A172 (cell line): Measurements from ENCODE around the gene NOTO. TPM values are rescaled to one million over a fixed set of nuclear protein-coding genes. Genes with fewer than 3 reads are reported as not detected.
A peak's percentile ranks its signal among the peaks of the same experiment; 100 is the strongest.
"Not testable (repeated sequence)": the region's sequence is repeated elsewhere in the genome, so short reads cannot be mapped to it uniquely, and the experiment has no call there.

ENCODE experiments used
- DNase-seq: peaks from one replicate; pipeline ENCODE4 v3.0.0-alpha.2; 2015; ENCODE audit warnings: low spot score
- total RNA-seq: library from RNA; depleted of rRNA; stranded (reverse); fragments of >200 nt; shearing (Covaris generic); gene quantifications from 2 replicates; pipeline ENCODE4 v1.2.3, GENCODE V29; 2014

Gene NOTO
- total RNA-seq, 1 experiment from 2014 or later = not detected

GRCh38 chr2:73200281-73200680 is 2.1 kb upstream of the NOTO start:
- not testable (repeated sequence) for DNase-seq

GRCh38 chr2:73203055-73203681 is 794 bp downstream of the NOTO start:
- no peak for DNase-seq

- DNase-seq = no peak
Observed at GRCh38 chr2:73205611-73206010, 3.2 kb downstream of the NOTO start.

- no peak for DNase-seq
Observed at GRCh38 chr2:73208258-73208657, 5.9 kb downstream of the NOTO start.

GRCh38 chr2:73210019-73210418 is 7.6 kb downstream of the NOTO start:
- DNase-seq = no peak

GRCh38 chr2:73210696-73211095 is 8.3 kb downstream of the NOTO start:
- no peak for DNase-seq

- no peak for DNase-seq
Observed at GRCh38 chr2:73212098-73212447, 9.7 kb downstream of the NOTO start.

GRCh38 chr2:73212448-73213176 is 10.2 kb downstream of the NOTO start:
- peak; percentile 63 for DNase-seq

GRCh38 chr2:73214120-73215035 is 12.0 kb downstream of the NOTO start, which contains the start of gene SMYD5:
TSS of gene SMYD5 (plus strand) at chr2:73214245. CDS start at chr2:73214267, 22 bp downstream.
- DNase-seq = peak; percentile 57

- DNase-seq = no peak
Observed at GRCh38 chr2:73215254-73215653, 12.9 kb downstream of the NOTO start.

GRCh38 chr2:73217160-73217559 is 14.8 kb downstream of the NOTO start:
- DNase-seq = no peak

- DNase-seq = no peak
Observed at GRCh38 chr2:73217826-73218225, 15.5 kb downstream of the NOTO start.

GRCh38 chr2:73218298-73218697 is 15.9 kb downstream of the NOTO start:
- no peak for DNase-seq

GRCh38 chr2:73223821-73224220 is 21.4 kb downstream of the NOTO start:
- no peak for DNase-seq

- no peak for DNase-seq
Observed at GRCh38 chr2:73225513-73226360, 23.4 kb downstream of the NOTO start.

- DNase-seq = no peak
Observed at GRCh38 chr2:73227086-73227485, 24.7 kb downstream of the NOTO start.

GRCh38 chr2:73228631-73229030 is 26.3 kb downstream of the NOTO start:
- no peak for DNase-seq

- no peak for DNase-seq
Observed at GRCh38 chr2:73232403-73233153, 30.2 kb downstream of the NOTO start.

- DNase-seq = peak; percentile 99
Observed at GRCh38 chr2:73233154-73233931, 31.0 kb downstream of the NOTO start, which contains the start of gene PRADC1. TSS of gene PRADC1 (minus strand) at chr2:73233239. CDS start at chr2:73233160, 79 bp downstream.
